Ovary (tissue), 9 donors: ENCODE data around the gene CYP4F22. TPM values are rescaled to one million over a fixed set of nuclear protein-coding genes. Genes with fewer than 3 reads are reported as not detected.

Source experiments
- DNase-seq, 5 donors: peaks; one replicate each; pipeline ENCODE4 v3.0.0-alpha.2; 2019 to 2020
- H3K27ac ChIP-seq, 2 donors: fragments of 200-600 bp; one replicate each; pipeline versions ENCODE4 v1.5.1 to v1.8.0; 2019 to 2022
- H3K27me3 ChIP-seq: fragments of 200-600 bp; one replicate; pipeline ENCODE4 v1.8.0; 2022
- H3K36me3 ChIP-seq: fragments of 200-600 bp; sonication (generic); one replicate; pipeline ENCODE4 v1.5.1; 2019
- H3K4me1 ChIP-seq: one replicate; pipeline ENCODE4 v1.8.1; 2013; ENCODE audit warnings: mild to moderate bottlenecking, moderate library complexity; ENCODE audit not compliant: insufficient read depth
- H3K4me3 ChIP-seq: fragments of 200-600 bp; sonication (generic); one replicate; pipeline ENCODE4 v1.5.1; 2017
- H3K9me3 ChIP-seq, 2 donors: fragments of 200-600 bp in 1 of 2; sonication (generic) in 1 of 2; one replicate each; pipeline versions ENCODE4 v1.5.1 to v1.8.1; 2013 to 2019; ENCODE audit warnings: mild to moderate bottlenecking in 1 of 2, moderate library complexity in 1 of 2
- EP300 ChIP-seq: sonication (generic); formaldehyde crosslinking; IDR thresholded peaks from one replicate; pipeline ENCODE4 v1.6.1; 2017; ENCODE audit warnings: antibody characterized with exemption
- POLR2A ChIP-seq: fragments of 450-650 bp; IDR thresholded peaks from one replicate; pipeline ENCODE4 v1.6.1; 2017; ENCODE audit warnings: antibody characterized with exemption, mild to moderate bottlenecking, moderate library complexity
- WGBS, 3 donors: extraction: QIAGEN DNeasy Blood & Tissue Kit in 1 of 3; methylation state at CpG; one replicate each; pipeline versions ENCODE4 v1.1.5 to v1.1.7; 2013 to 2017; 5-methylcytosine and 5-hydroxymethylcytosine counted together
- intact Hi-C, 4 donors: fragments of 100-400 bp; cut with DNase I; formaldehyde crosslinking; loops; one replicate each; pipeline versions ENCODE4 v1.11.0 to v1.15.1; 2022 to 2023
- polyA plus RNA-seq, 2 donors: library from polyadenylated mRNA; stranded (reverse); fragments of 200-250 nt in 1 of 2; fragments of 350-450 nt in 1 of 2; fragmentation: Illumina TruSeq in 1 of 2; extraction: RNeasy Lipid Tissue Mini Kit (QIAGEN cat#74804) in 1 of 2; gene quantifications; one replicate each; pipeline ENCODE4 v1.2.3, GENCODE V29; 2013 to 2014
- total RNA-seq, 7 donors: library from RNA; depleted of rRNA in 2 of 7; stranded (reverse); fragments of >200 nt in 2 of 7; fragmentation: NEBNext Ultra II Directional in 3 of 7; extraction: Animal tissue kit (Norgen Biotek cat#: 25700) in 3 of 7; gene quantifications; one replicate each; pipeline versions ENCODE4 v1.1.0 to v1.2.4, GENCODE V29; 2016 to 2023
- TF ChIP-seq, protein P1 (sequence below), 3 donors: fragments of 450-650 bp in 2 of 3; fragments of 200-600 bp in 1 of 3; IDR thresholded peaks; one replicate each; pipeline versions ENCODE4 v1.5.1 to v1.8.0; 2016 to 2022; ENCODE audit warnings: antibody characterized with exemption in 3 of 3, mild to moderate bottlenecking in 1 of 3
- donor health status: DM: no; HTN: no; CAD: no; lungs with moderate emphysema.
- donor health status: DM: no; HTN: no; CAD: no.
- donor health status: Bipolar disorder and iron deficiency.
- donor health status: DM: yes; HTN: yes; CAD: no.
- donor health status: DM: no; HTN: no; CAD: no.
- donor health status: DM: yes; HTN: yes; CAD: no.

CYP4F22 gene
- total and polyA plus RNA-seq, 9 donors = 0.08 to 0.13 (median 0.13) TPM; not detected in 6

DNA sequence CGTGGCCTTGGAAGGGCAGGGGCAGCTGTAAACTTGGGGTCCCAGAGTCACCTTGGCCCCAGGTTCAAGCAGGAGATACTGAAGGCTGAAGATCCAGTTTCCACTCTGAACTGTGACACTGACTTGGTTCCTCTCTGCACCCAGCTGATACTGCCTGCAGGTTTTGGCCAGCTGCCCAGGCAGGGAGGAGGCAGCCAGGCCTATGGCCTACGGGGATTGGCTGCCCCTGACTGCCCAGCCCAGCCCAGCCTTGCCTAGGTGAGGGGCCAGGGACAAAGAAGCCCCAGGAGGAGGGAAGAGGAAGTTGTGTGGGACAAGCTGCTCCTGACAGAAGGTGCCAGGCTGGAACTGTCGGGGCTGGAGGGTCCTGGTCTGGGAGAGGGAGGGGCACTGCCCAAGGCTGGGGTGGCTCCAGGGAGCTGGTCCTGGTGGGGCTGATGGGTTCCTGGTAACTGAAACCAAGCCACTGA lies 55.0 kb downstream of the CYP4F22 start:
- Histone ChIP-seq H3K4me3 (no peak overlapping the region), H3K27ac (no peak overlapping the region), H3K9me3 (no peaks in the 10 kb centered on the region), H3K36me3 (no peaks in the 10 kb centered on the region), H3K27me3 (no peaks in the 10 kb centered on the region), H3K4me1 (peaks cover 6% of the 10 kb centered on the region)
- 5 to 12% (median 11%) methylated on average over 3 of the region's 3 CpGs for WGBS, 3 donors
- TF ChIP-seq POLR2A (no peak), EP300 (no peak)
- TF ChIP-seq, protein P1, sequence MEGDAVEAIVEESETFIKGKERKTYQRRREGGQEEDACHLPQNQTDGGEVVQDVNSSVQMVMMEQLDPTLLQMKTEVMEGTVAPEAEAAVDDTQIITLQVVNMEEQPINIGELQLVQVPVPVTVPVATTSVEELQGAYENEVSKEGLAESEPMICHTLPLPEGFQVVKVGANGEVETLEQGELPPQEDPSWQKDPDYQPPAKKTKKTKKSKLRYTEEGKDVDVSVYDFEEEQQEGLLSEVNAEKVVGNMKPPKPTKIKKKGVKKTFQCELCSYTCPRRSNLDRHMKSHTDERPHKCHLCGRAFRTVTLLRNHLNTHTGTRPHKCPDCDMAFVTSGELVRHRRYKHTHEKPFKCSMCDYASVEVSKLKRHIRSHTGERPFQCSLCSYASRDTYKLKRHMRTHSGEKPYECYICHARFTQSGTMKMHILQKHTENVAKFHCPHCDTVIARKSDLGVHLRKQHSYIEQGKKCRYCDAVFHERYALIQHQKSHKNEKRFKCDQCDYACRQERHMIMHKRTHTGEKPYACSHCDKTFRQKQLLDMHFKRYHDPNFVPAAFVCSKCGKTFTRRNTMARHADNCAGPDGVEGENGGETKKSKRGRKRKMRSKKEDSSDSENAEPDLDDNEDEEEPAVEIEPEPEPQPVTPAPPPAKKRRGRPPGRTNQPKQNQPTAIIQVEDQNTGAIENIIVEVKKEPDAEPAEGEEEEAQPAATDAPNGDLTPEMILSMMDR (IDR thresholded peaks at IDR 0.05) = no peak
- peak; percentile 46 to 78 (median 67) for DNase-seq
- intact Hi-C loops = loop anchor here in 2 of 4 donors (5.0 to 10.0 kb wide), 2 partner anchors 299 to 416 kb away; no protein-coding TSS in a partner anchor

DNA sequence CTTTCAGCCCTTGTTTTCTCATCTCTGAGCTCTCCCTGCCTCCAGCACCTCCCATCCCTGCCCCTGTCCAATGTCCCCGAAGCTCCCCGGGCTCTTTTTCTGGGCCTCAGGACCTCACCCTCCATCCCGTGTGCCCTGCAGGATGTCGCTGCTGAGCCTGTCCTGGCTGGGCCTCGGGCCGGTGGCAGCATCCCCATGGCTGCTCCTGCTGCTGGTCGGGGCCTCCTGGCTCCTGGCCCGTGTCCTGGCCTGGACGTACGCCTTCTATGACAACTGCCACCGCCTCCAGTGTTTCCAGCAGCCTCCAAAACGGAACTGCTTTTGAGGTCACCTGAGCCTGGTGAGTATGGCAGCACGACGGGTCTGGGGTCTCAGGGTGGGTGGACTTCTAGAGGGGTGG lies 55.6 kb downstream of the CYP4F22 start:
- no peak for DNase-seq
- Histone ChIP-seq H3K27ac (no peak overlapping the region), H3K9me3 (no peaks in the 10 kb centered on the region), H3K36me3 (no peaks in the 10 kb centered on the region), H3K27me3 (no peaks in the 10 kb centered on the region), H3K4me3 (no peak overlapping the region), H3K4me1 (peaks cover 6% of the 10 kb centered on the region)
- TF ChIP-seq, protein P1 (IDR thresholded peaks at IDR 0.05) = no peak
- no peak for TF ChIP-seq POLR2A
- no peak for TF ChIP-seq EP300
- 61 to 69% (median 64%) methylated on average over 8 to 14 of the region's 14 CpGs for WGBS, 3 donors
- intact Hi-C loops = loop anchor here in 2 of 4 donors (5.0 to 10.0 kb wide), 2 partner anchors 299 to 417 kb away; no protein-coding TSS in a partner anchor

DNA sequence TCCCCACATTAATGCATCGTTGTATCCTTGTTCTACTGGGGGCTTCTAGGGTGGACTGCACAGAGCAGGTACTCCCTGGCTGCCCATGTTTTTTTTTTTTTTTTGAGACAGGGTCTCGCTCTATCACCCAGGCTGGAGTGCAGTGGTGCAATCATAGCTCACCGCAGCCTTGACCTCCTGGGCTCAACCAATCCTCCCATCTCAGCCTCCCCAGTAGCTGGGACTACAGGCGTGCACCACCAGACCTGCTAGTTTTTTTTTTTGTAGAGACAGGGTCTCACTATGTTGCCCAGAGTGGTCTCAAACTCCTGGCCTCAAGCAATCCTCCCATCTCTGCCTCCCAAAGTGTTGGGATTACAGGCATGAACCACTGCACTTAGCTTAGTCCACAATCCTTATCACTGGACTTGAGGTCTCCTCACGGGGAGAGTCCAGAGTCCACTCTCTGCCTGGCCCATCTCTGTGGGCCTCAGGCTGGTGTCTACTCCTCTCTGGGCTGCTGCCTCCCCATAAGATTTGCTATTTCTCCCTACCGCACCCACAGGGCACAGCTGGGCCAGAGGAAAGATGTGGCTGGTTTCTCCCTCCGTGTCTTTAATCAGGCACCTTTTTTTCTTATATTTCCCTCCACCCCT lies 56.3 kb downstream of the CYP4F22 start:
- TF ChIP-seq, protein P1 (IDR thresholded peaks at IDR 0.05) = no peak
- TF ChIP-seq POLR2A (no peak), EP300 (no peak)
- intact Hi-C loops = loop anchor here in 2 of 4 donors (5.0 to 10.0 kb wide), 2 partner anchors 300 to 417 kb away; no protein-coding TSS in a partner anchor
- no peak overlapping the region for H3K27ac ChIP-seq
- DNase-seq = no peak
- no peaks in the 10 kb centered on the region for H3K9me3 ChIP-seq
- H3K4me3 ChIP-seq = no peak overlapping the region
- 83 to 87% (median 84%) methylated on average over 7 of the region's 7 CpGs for WGBS, 3 donors
- no peaks in the 10 kb centered on the region for H3K27me3 ChIP-seq
- peaks cover 6% of the 10 kb centered on the region for H3K4me1 ChIP-seq
- H3K36me3 ChIP-seq = no peaks in the 10 kb centered on the region

DNA sequence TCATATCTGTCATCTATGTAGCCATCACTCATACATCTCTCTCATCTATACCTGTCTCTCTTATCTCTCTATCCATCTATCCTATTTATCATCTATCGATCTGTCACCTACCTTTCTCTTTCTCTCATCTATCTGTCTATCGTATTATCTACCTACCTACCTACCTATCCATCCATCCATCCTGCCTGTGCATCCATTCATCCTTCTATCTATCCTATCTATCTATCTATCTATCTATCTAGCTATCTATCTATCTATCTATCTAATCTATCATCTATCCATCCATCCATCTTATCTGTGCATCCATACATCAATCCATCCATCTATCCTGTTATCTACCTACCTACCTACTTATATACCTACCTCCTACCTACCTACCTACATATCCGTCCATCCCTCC lies 62.1 kb downstream of the CYP4F22 start:
- H3K4me1 ChIP-seq = no peaks in the 10 kb centered on the region
- intact Hi-C loops = no loop called here
- no peak overlapping the region for H3K4me3 ChIP-seq
- no peak overlapping the region for H3K27ac ChIP-seq
- no peaks in the 10 kb centered on the region for H3K9me3 ChIP-seq
- no peaks in the 10 kb centered on the region for H3K27me3 ChIP-seq
- no peak for TF ChIP-seq POLR2A
- TF ChIP-seq EP300 = no peak
- TF ChIP-seq, protein P1 (IDR thresholded peaks at IDR 0.05) = no peak
- H3K36me3 ChIP-seq = no peaks in the 10 kb centered on the region
- WGBS, 3 donors = 86 to 91% (median 91%) methylated on average over 3 of the region's 3 CpGs
- DNase-seq = no peak
